DOHH2 (cell line): ENCODE results near the gene TPST1.

ENCODE experiments used
- CTCF ChIP-seq: fragments of 200-600 bp; sonication (generic); IDR thresholded peaks from one replicate; pipeline ENCODE4 v1.5.1; 2014; ENCODE audit warnings: antibody characterized with exemption, mild to moderate bottlenecking, low read depth, low read length; ENCODE audit not compliant: poor library complexity, severe bottlenecking
- EZH2phosphoT487 ChIP-seq: fragments of 200-600 bp; sonication (generic); IDR thresholded peaks from 2 replicates; pipeline ENCODE4 v1.6.1; 2017; ENCODE audit warnings: borderline replicate concordance, mild to moderate bottlenecking, antibody characterized with exemption, low read length, moderate library complexity, mixed read lengths

- TF ChIP-seq CTCF: no peak
- TF ChIP-seq EZH2phosphoT487: no peak
Observed at GRCh38 chr7:66409493-66409892, 204.4 kb downstream of the TPST1 start.
